K562 (cell line): Measurements from ENCODE around the gene ABHD13. TPM values are rescaled to one million over a fixed set of nuclear protein-coding genes. Genes with fewer than 3 reads are reported as not detected.

ENCODE experiments used
- ATAC-seq: fragments of 200-7000 bp; cut with Tn5 transposase; 3 replicates; pipeline ENCODE4 v1.9.1; 2020; ENCODE audit warnings: moderate library complexity
- BruUV-seq: library from RNA; stranded (reverse); fragments of 400-500 nt; replicated peaks from 2 replicates; lab custom pipeline; 2021; lab: Mats Ljungman, UMichigan
- CTCF ChIA-PET: fragments of 300-600 bp; formaldehyde crosslinking; extraction: SDS; loops from one replicate; lab custom pipeline; 2021; ENCODE audit warnings: low intra/inter-chr PET ratio; lab: Yijun Ruan, JAX
- POLR2A ChIA-PET: fragments of 300-600, 350-650 bp; sonication (Branson Sonifier 250); formaldehyde crosslinking; extraction: SDS; loops from one replicate; lab custom pipeline; 2021; ENCODE audit warnings: antibody characterized with exemption, inconsistent platforms; lab: Yijun Ruan, JAX
- DNase-seq, 4 experiments: peaks; one replicate each; pipeline versions ENCODE4 v3.0.0 to v3.0.0-alpha.2; 2011 to 2018; ENCODE audit warnings: low spot score in 3 of 4, mixed read lengths in 3 of 4; ENCODE audit errors: extremely low read depth in 1 of 4
- FAIRE-seq: peaks from 2 replicates; lab custom pipeline; 2011; peaks lifted over from hg19 to GRCh38; lab: Jason Lieb, UNC
- H2AFZ ChIP-seq: 2 replicates; pipeline ENCODE4 v1.6.0; 2011; ENCODE audit warnings: low read depth, low read length, control low read depth, inconsistent platforms
- H3K27ac ChIP-seq: fragments of 200-600 bp; 3 replicates; pipeline ENCODE4 v1.8.0; 2011; ENCODE audit warnings: low read depth, mild to moderate bottlenecking, control low read depth, inconsistent platforms, low read length, moderate library complexity, mixed read lengths; ENCODE audit errors: extremely low read depth
- H3K27me3 ChIP-seq, 2 experiments: fragments of 300-600 bp in 1 of 2; 2 replicates in 1 of 2; 3 replicates in 1 of 2; pipeline versions ENCODE4 v1.6.0 to v1.8.0; 2011; ENCODE audit warnings: inconsistent platforms in 2 of 2, low read length in 2 of 2, mild to moderate bottlenecking in 1 of 2, mixed read lengths in 1 of 2, moderate library complexity in 1 of 2; ENCODE audit not compliant: control insufficient read depth in 2 of 2, insufficient read depth in 2 of 2
- H3K36me3 ChIP-seq: fragments of 300-600 bp; 3 replicates; pipeline ENCODE4 v1.8.0; 2011; ENCODE audit warnings: mild to moderate bottlenecking, low read length, inconsistent platforms; ENCODE audit not compliant: control insufficient read depth, insufficient read depth
- H3K4me1 ChIP-seq, 2 experiments: fragments of 200-600 bp in 1 of 2; replicated peaks in 1 of 2; 2 replicates in 1 of 2; 3 replicates in 1 of 2; pipeline versions ENCODE4 v1.5.1 to v1.8.0; 2011; ENCODE audit warnings: inconsistent platforms in 2 of 2, low read length in 2 of 2, mild to moderate bottlenecking in 1 of 2, mixed read lengths in 1 of 2, moderate library complexity in 1 of 2; ENCODE audit not compliant: control insufficient read depth in 2 of 2, insufficient read depth in 2 of 2
- H3K4me2 ChIP-seq: 2 replicates; pipeline ENCODE4 v1.6.1; 2011; ENCODE audit warnings: low read length, control low read depth, inconsistent platforms, mixed read lengths; ENCODE audit not compliant: insufficient read depth
- H3K4me3 ChIP-seq: fragments of 200-600 bp; sonication (generic), shearing (Covaris generic); 2 replicates; pipeline ENCODE4 v1.5.1; 2016; ENCODE audit warnings: control low read depth, inconsistent platforms
- H3K79me2 ChIP-seq: fragments of 200-600 bp; 3 replicates; pipeline ENCODE4 v1.8.0; 2011; ENCODE audit warnings: low read length, inconsistent platforms; ENCODE audit not compliant: control insufficient read depth, insufficient read depth
- H3K9ac ChIP-seq, 2 experiments: 2 replicates each; pipeline versions ENCODE4 v1.6.0 to v1.6.1; 2011; ENCODE audit warnings: low read depth in 2 of 2, low read length in 2 of 2, control low read depth in 1 of 2, inconsistent platforms in 1 of 2, mild to moderate bottlenecking in 1 of 2, mixed read lengths in 1 of 2; ENCODE audit not compliant: insufficient read depth in 1 of 2
- H3K9me1 ChIP-seq: one replicate; pipeline ENCODE4 v1.6.0; 2011; ENCODE audit warnings: inconsistent platforms, mild to moderate bottlenecking, low read length, moderate library complexity; ENCODE audit not compliant: control insufficient read depth, insufficient read depth
- H3K9me3 ChIP-seq: replicated peaks from 2 replicates; pipeline ENCODE4 v1.5.1; 2011; ENCODE audit warnings: low read depth, low read length, inconsistent platforms; ENCODE audit not compliant: control insufficient read depth, insufficient read depth
- H4K20me1 ChIP-seq: replicated peaks from 2 replicates; pipeline ENCODE4 v1.6.1; 2011; ENCODE audit warnings: low read length, inconsistent platforms, mixed read lengths; ENCODE audit not compliant: control insufficient read depth, insufficient read depth
- FOXA3 ChIP-seq, 2 experiments: fragments of 450-650 bp in 1 of 2; sonication (generic) in 1 of 2; formaldehyde crosslinking; IDR thresholded peaks in 1 of 2; conservative IDR thresholded peaks in 1 of 2; 2 replicates each; pipeline versions ENCODE4 v1.4.0 to v1.8.0; 2020 to 2022; ENCODE audit warnings: mild to moderate bottlenecking in 2 of 2, missing genetic modification reagents in 1 of 2
- FOXP1 ChIP-seq: sonication (generic); formaldehyde crosslinking; IDR thresholded peaks from 2 replicates; pipeline ENCODE4 v1.8.0; 2022; ENCODE audit warnings: mild to moderate bottlenecking, missing genetic modification reagents
- JUN ChIP-seq, 2 experiments: sonication (generic) in 1 of 2; formaldehyde crosslinking in 1 of 2; IDR thresholded peaks; 2 replicates each; pipeline versions ENCODE4 v1.6.1 to v1.8.0; 2012 to 2022; ENCODE audit warnings: borderline replicate concordance in 2 of 2, mild to moderate bottlenecking in 2 of 2, improper control_type of control experiment in 1 of 2, low read depth in 1 of 2, low read length in 1 of 2, missing genetic modification reagents in 1 of 2
- MEF2A ChIP-seq: IDR thresholded peaks from 2 replicates; pipeline ENCODE4 v1.6.1; 2011; ENCODE audit warnings: low read depth, mild to moderate bottlenecking, low read length, moderate library complexity; ENCODE audit not compliant: control insufficient read depth
- ZFP91 ChIP-seq: sonication (generic); formaldehyde crosslinking; IDR thresholded peaks from 2 replicates; pipeline ENCODE4 v1.8.0; 2022; ENCODE audit warnings: mild to moderate bottlenecking, missing genetic modification reagents
- ZNF121 ChIP-seq: sonication (generic); formaldehyde crosslinking; conservative IDR thresholded peaks from 2 replicates; pipeline ENCODE4 v1.8.0; 2022; ENCODE audit warnings: missing genetic modification reagents
- WGBS: fragments of 100-300 bp; shearing (Covaris generic); methylation state at CpG from one replicate; pipeline ENCODE4 v1.1.6; 2016; ENCODE audit warnings: low coverage, mixed read lengths; ENCODE audit not compliant: insufficient coverage; ENCODE audit errors: missing lambda C conversion rate; 5-methylcytosine and 5-hydroxymethylcytosine counted together
- in situ Hi-C: fragments of 300-500 bp; cut with MboI; formaldehyde crosslinking; loops from 4 replicates; pipeline ENCODE4 v1.15.0; 2018; ENCODE audit warnings: inconsistent platforms, mixed read lengths
- intact Hi-C: fragments of 100-400 bp; cut with micrococcal nuclease; formaldehyde crosslinking; loops from 2 replicates; pipeline ENCODE4 v1.14.2; 2022
- polyA plus RNA-seq, 8 experiments: library from polyadenylated mRNA; depleted of rRNA in 4 of 8; stranded (reverse) in 5 of 8; unstranded in 3 of 8; fragments of >200 nt; fragmentation: Nextera tagmentation in 2 of 8; fragmentation: Illumina TruSeq in 1 of 8; extraction: Ambion mirVana in 2 of 8; extraction: Trizol in 1 of 8; gene quantifications; 2 replicates each; pipeline versions ENCODE4 v1.2.1 to v1.2.3, GENCODE V29; 2011 to 2014; ENCODE audit warnings: inconsistent platforms in 1 of 8, missing spikeins in 1 of 8
- total RNA-seq, 7 experiments: library from RNA; depleted of rRNA in 6 of 7; stranded (reverse); fragments of >200 nt in 6 of 7; fragmentation: Illumina TruSeq in 2 of 7; extraction: Trizol in 2 of 7; gene quantifications; 2 replicates each; pipeline versions ENCODE4 v1.2.1 to v1.2.3, GENCODE V29; 2011 to 2021; ENCODE audit warnings: low replicate concordance in 1 of 7
- TF ChIP-seq, protein P1 (sequence below): fragments of 250-450 bp; sonication (Bioruptor Pico); IDR thresholded peaks from 2 replicates; pipeline ENCODE4 v1.4.0; 2020

Gene ABHD13
- total and polyA plus RNA-seq, 9 of the 15 experiments (the other 6 are each of a cell fraction or from before 2014, with no cell fraction given), result 1.7 to 7.0 (median 4.1) TPM

DNA sequence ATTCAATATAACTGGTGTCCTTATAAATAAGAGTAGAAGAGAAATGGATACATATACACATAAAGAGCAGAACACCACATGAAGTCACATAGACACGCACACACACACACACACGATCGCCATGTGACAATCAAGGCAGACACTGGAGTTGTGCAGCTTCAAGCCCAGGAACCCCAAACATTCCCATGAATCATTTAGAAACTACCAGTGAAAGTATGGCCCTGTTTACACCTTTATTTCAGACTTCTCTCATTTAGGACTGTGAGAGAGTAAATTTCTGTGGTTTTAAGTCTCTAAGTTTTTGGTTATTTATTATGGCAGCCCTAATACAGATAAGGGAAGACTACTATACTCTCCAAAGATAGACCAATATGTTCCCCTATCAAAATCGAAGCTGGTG, 31.0 kb downstream of the ABHD13 start:
- FAIRE-seq, result no peak
- Histone ChIP-seq H3K27ac (no peak overlapping the region), H3K79me2 (no peaks in the 10 kb centered on the region), H3K9ac (no peak overlapping the region), H3K4me1 (no peaks in the 10 kb centered on the region), H3K9me1 (no peaks in the 10 kb centered on the region), H2AFZ (no peak overlapping the region), H3K9me3 (no peaks in the 10 kb centered on the region), H4K20me1 (no peaks in the 10 kb centered on the region), H3K4me3 (no peak overlapping the region), H3K36me3 (no peaks in the 10 kb centered on the region), H3K4me2 (no peak overlapping the region), H3K27me3 (no peaks in the 10 kb centered on the region)
- in situ Hi-C loops (no loop called here), intact Hi-C loops (no loop called here)
- CTCF ChIA-PET, result no interaction called here
- POLR2A ChIA-PET, result no interaction called here
- BruUV-seq, result no TSS peak
- no peak for ATAC-seq
- DNase-seq, result no peak
- WGBS, result 16% methylated on average over 4 of the region's 4 CpGs
- TF ChIP-seq, protein P1, sequence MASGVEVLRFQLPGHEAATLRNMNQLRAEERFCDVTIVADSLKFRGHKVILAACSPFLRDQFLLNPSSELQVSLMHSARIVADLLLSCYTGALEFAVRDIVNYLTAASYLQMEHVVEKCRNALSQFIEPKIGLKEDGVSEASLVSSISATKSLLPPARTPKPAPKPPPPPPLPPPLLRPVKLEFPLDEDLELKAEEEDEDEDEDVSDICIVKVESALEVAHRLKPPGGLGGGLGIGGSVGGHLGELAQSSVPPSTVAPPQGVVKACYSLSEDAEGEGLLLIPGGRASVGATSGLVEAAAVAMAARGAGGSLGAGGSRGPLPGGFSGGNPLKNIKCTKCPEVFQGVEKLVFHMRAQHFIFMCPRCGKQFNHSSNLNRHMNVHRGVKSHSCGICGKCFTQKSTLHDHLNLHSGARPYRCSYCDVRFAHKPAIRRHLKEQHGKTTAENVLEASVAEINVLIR (CRISPR knock-in tag), result no peak
- no peak for TF ChIP-seq ZFP91 (CRISPR knock-in tag)
- TF ChIP-seq JUN (IDR thresholded peaks at IDR 0.05; ENCODE audit: borderline replicate concordance, low read depth, low read length), result no peak
- no peak for TF ChIP-seq JUN (CRISPR knock-in tag; IDR thresholded peaks at IDR 0.05; ENCODE audit: borderline replicate concordance)
- TF ChIP-seq FOXA3 (CRISPR knock-in tag; conservative IDR thresholded peaks at IDR 0.05 in 1 of 2, IDR thresholded peaks at IDR 0.05 in 1 of 2), result no peak
- TF ChIP-seq ZNF121 (CRISPR knock-in tag), result no peak
- TF ChIP-seq MEF2A, result no peak
- TF ChIP-seq FOXP1, result no peak
